Adipose tissue (tissue), 3 donors: ENCODE results near the gene EPAS1. TPM values are rescaled to one million over a fixed set of nuclear protein-coding genes. Genes with fewer than 3 reads are reported as not detected.

Experiments used
- H3K27ac ChIP-seq: one replicate; pipeline ENCODE4 v1.5.1; 2013; ENCODE audit warnings: low read depth, low read length
- WGBS, 3 donors: extraction: QIAGEN DNeasy Blood & Tissue Kit; methylation state at CpG; one replicate each; pipeline ENCODE4 v1.1.7; 2013; 5-methylcytosine and 5-hydroxymethylcytosine counted together
- polyA plus RNA-seq, 3 donors: library from polyadenylated mRNA; stranded (reverse); fragments of 200-250 nt; gene quantifications; one replicate each; pipeline ENCODE4 v1.2.3, GENCODE V29; 2013
- donor health status: healthy with polysubstance abuse.
- donor health status: Bipolar disorder and iron deficiency.
- donor health status: healthy.

EPAS1 gene
- polyA plus RNA-seq, 3 donors, result 48.1 to 314 (median 202) TPM

GRCh38 chr2:46431481-46432235 lies 134.5 kb downstream of the EPAS1 start:
- H3K27ac ChIP-seq, result no peak overlapping the region
- whole genome bisulfite sequencing, 3 donors, result 63 to 78% (median 72%) methylated on average over 5 of the region's 5 CpGs

GRCh38 chr2:46434851-46435273 lies 137.7 kb downstream of the EPAS1 start:
- no peak overlapping the region for H3K27ac ChIP-seq
- WGBS, 3 donors, result 48 to 79% (median 66%) methylated on average over 3 of the region's 3 CpGs

GRCh38 chr2:46435353-46435752 lies 138.1 kb downstream of the EPAS1 start:
- H3K27ac ChIP-seq, result no peak overlapping the region

GRCh38 chr2:46435796-46436360 lies 138.7 kb downstream of the EPAS1 start:
- WGBS, 3 donors, result 55 to 63% (median 63%) methylated on average over 4 of the region's 4 CpGs
- H3K27ac ChIP-seq, result no peak overlapping the region

Other genes with a start within 250 kb of the EPAS1 start
- gene TMEM247, start 182.2 kb downstream of the EPAS1 start, polyA plus RNA-seq, result not detected
- gene RHOQ, start 245.1 kb downstream of the EPAS1 start, polyA plus RNA-seq, result 100 to 1,000 TPM in 1 of 3 donors, 10 to 100 TPM in 2; 15.0 to 165 (median 93.3) TPM
- 1 to 10 TPM; 2.6 to 6.5 (median 3.1) TPM for gene ATP6V1E2, start 245.2 kb downstream of the EPAS1 start, polyA plus RNA-seq